Nephron progenitor cell (in vitro differentiated cells): Measurements from ENCODE around the gene ARID1B.
A peak's percentile ranks its signal among the peaks of the same experiment; 100 is the strongest.

Experiments used
- DNase-seq: peaks from one replicate; pipeline ENCODE4 v3.0.0; 2021
- H3K27ac Mint-ChIP-seq: 2 replicates; pipeline ENCODE4 v1.8.0; 2021; ENCODE audit warnings: mild to moderate bottlenecking, moderate library complexity, mixed read lengths
- H3K27me3 Mint-ChIP-seq: 2 replicates; pipeline ENCODE4 v1.8.0; 2021; ENCODE audit warnings: mild to moderate bottlenecking, low read depth, mixed read lengths; ENCODE audit not compliant: poor library complexity
- H3K36me3 Mint-ChIP-seq: 2 replicates; pipeline ENCODE4 v1.8.0; 2021; ENCODE audit warnings: low read depth, mixed read lengths
- H3K4me1 Mint-ChIP-seq: 2 replicates; pipeline ENCODE4 v1.8.0; 2021; ENCODE audit warnings: mixed read lengths
- H3K4me3 Mint-ChIP-seq: 2 replicates; pipeline ENCODE4 v1.8.0; 2021; ENCODE audit warnings: mild to moderate bottlenecking, moderate library complexity, mixed read lengths
- H3K9me3 Mint-ChIP-seq: 2 replicates; pipeline ENCODE4 v1.8.0; 2021; ENCODE audit warnings: mild to moderate bottlenecking, moderate library complexity, mixed read lengths
- CTCF ChIP-seq: fragments of 200-600 bp; sonication (generic); IDR thresholded peaks from 2 replicates; pipeline ENCODE4 v1.5.0; 2021; ENCODE audit warnings: antibody characterized with exemption

ARID1B gene

GRCh38 chr6:156881687-156882629, 104.8 kb downstream of the ARID1B start:
- no peak for DNase-seq
- H3K4me3 Mint-ChIP-seq = no peak overlapping the region
- H3K9me3 Mint-ChIP-seq = no peaks in the 10 kb centered on the region
- peak overlapping the region; percentile 26 for H3K27ac Mint-ChIP-seq
- no peak for TF ChIP-seq CTCF
- H3K27me3 Mint-ChIP-seq = no peaks in the 10 kb centered on the region
- peaks cover 68% of the 10 kb centered on the region for H3K4me1 Mint-ChIP-seq
- peaks cover 10% of the 10 kb centered on the region for H3K36me3 Mint-ChIP-seq

DNA sequence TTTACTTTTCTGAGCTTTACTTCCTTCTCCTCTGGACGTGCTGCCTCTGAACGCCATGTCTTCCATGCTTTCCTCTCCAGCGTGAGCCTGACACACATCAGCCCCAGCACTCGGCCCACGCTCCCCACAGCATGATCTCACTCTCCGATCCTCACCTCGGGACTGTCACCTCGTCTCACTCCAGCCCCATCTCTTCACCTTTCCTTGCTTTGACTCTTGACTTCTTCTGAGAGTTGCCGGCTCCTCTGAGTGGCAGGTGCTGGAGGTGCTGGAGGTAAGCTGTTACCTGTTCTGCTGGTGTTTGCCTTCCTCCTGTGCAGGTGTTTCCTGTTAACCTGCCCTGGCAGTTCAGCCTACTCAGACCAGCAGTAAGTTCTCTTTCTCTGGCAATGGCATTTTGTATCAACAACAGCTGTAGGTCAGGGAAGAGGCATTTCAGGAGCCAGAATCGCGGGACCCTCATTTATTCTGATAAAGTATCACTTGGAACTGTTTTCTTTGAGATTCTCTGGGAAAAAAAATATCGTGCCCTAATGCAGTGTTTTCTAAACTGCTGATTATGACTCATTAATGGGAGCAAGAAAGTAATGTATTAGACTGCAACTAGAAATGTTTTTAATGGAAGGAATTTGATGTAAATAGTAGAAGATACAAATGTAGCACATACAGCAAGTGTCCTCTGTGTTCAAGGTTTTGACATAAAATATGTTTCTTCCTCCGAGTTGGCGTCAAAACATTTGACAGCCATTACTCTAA, 106.5 kb downstream of the ARID1B start:
- peaks cover 69% of the 10 kb centered on the region for H3K4me1 Mint-ChIP-seq

GRCh38 chr6:156884306-156884705, 107.1 kb downstream of the ARID1B start:
- no peak for TF ChIP-seq CTCF
- no peak for DNase-seq
- Mint-ChIP-seq H3K4me1 (peaks cover 65% of the 10 kb centered on the region), H3K9me3 (no peaks in the 10 kb centered on the region), H3K27me3 (no peaks in the 10 kb centered on the region), H3K4me3 (no peak overlapping the region), H3K27ac (no peak overlapping the region), H3K36me3 (no peaks in the 10 kb centered on the region)

More for the DNA sequence above, 106.5 kb downstream of the ARID1B start:
- Mint-ChIP-seq H3K9me3 (no peaks in the 10 kb centered on the region), H3K27me3 (no peaks in the 10 kb centered on the region), H3K4me3 (no peak overlapping the region), H3K27ac (peak overlapping the region; percentile 49), H3K36me3 (no peaks in the 10 kb centered on the region)
- DNase-seq = no peak
- no peak for TF ChIP-seq CTCF

- TF ChIP-seq CTCF = no peak
- no peak overlapping the region for H3K27ac Mint-ChIP-seq
- peaks cover 68% of the 10 kb centered on the region for H3K4me1 Mint-ChIP-seq
- no peaks in the 10 kb centered on the region for H3K36me3 Mint-ChIP-seq
- H3K4me3 Mint-ChIP-seq = no peak overlapping the region
- no peaks in the 10 kb centered on the region for H3K9me3 Mint-ChIP-seq
- no peak for DNase-seq
- no peaks in the 10 kb centered on the region for H3K27me3 Mint-ChIP-seq
Measured at GRCh38 chr6:156885562-156885961, 108.4 kb downstream of the ARID1B start.

DNA sequence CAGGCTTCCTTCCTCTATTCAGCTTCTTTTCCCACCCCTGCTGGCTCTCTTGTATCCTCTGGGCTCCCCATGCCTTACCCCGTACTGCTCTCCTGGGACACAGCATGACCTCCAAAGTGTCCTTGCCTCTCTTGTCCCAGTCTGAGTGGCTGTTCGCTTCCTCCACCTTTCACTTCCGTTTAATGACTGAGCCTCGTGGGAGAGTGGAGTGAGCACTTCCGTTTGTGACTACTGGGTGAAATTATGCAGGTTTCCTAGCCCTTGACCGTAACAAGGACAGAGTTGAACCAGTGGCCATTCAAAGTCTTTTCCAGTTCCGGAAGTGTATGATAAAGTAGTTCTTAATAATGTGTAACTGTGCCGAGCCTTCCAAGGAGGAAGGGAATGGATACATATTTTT, 109.2 kb downstream of the ARID1B start:
- no peaks in the 10 kb centered on the region for H3K36me3 Mint-ChIP-seq
- peaks cover 70% of the 10 kb centered on the region for H3K4me1 Mint-ChIP-seq
- peak overlapping the region; percentile 43 for H3K27ac Mint-ChIP-seq
- H3K4me3 Mint-ChIP-seq = no peak overlapping the region
- no peaks in the 10 kb centered on the region for H3K27me3 Mint-ChIP-seq
- no peak for TF ChIP-seq CTCF
- H3K9me3 Mint-ChIP-seq = no peaks in the 10 kb centered on the region
- DNase-seq = no peak
